ENCODE results near the gene AMFR.
"Not testable (repeated sequence)": the region's sequence is repeated elsewhere in the genome, so short reads cannot be mapped to it uniquely, and the experiment has no call there.

The AMFR gene

GRCh38 chr16:56387396-56387795, 37.9 kb downstream of the AMFR start:
- DNase-seq, result peak; percentile 76

GRCh38 chr16:56384074-56384721, 41.1 kb downstream of the AMFR start:
- DNase-seq, result no peak

- DNase-seq, result peak; percentile 75
These were observed 42.4 kb downstream of the AMFR start for GRCh38 chr16:56382901-56383355.

GRCh38 chr16:56382459-56382858, 42.9 kb downstream of the AMFR start:
- DNase-seq, result no peak

- not testable (repeated sequence) for DNase-seq
These were observed 44.4 kb downstream of the AMFR start for GRCh38 chr16:56380778-56381485.

- not testable (repeated sequence) for DNase-seq
These were observed 46.3 kb downstream of the AMFR start for GRCh38 chr16:56379044-56379443.

- DNase-seq, result not testable (repeated sequence)
These were observed 49.6 kb downstream of the AMFR start for GRCh38 chr16:56375792-56376191.

- DNase-seq, result no peak
These were observed 52.3 kb downstream of the AMFR start for GRCh38 chr16:56373003-56373402.

- DNase-seq, result no peak
These were observed 53.2 kb downstream of the AMFR start for GRCh38 chr16:56372013-56372634.

- no peak for DNase-seq
These were observed 53.7 kb downstream of the AMFR start for GRCh38 chr16:56371660-56371937.

GRCh38 chr16:56370875-56371659, 54.3 kb downstream of the AMFR start:
- DNase-seq, result no peak

- peak; percentile 32 for DNase-seq
These were observed 55.0 kb downstream of the AMFR start for GRCh38 chr16:56370185-56370874.

GRCh38 chr16:56369202-56369601, 56.1 kb downstream of the AMFR start:
- no peak for DNase-seq

GRCh38 chr16:56368545-56368944, 56.8 kb downstream of the AMFR start:
- DNase-seq, result no peak

GRCh38 chr16:56367764-56368163, 57.6 kb downstream of the AMFR start:
- DNase-seq, result no peak

- DNase-seq, result no peak
These were observed 58.4 kb downstream of the AMFR start for GRCh38 chr16:56366945-56367344.

GRCh38 chr16:56365552-56365951, 59.8 kb downstream of the AMFR start:
- no peak for DNase-seq

GRCh38 chr16:56364865-56365264, 60.5 kb downstream of the AMFR start:
- DNase-seq, result no peak

- no peak for DNase-seq
These were observed 61.4 kb downstream of the AMFR start for GRCh38 chr16:56363781-56364565.

GRCh38 chr16:56363181-56363716, 62.1 kb downstream of the AMFR start:
- DNase-seq, result no peak

- DNase-seq, result no peak
These were observed 62.6 kb downstream of the AMFR start for GRCh38 chr16:56362706-56363105.

All from fibroblast of skin of right biceps (primary cell).